HepG2 (cell line): ENCODE measurements around the gene ZNF653. TPM values are rescaled to one million over a fixed set of nuclear protein-coding genes. Genes with fewer than 3 reads are reported as not detected.

Experiments
- CBFB ChIP-seq: sonication (generic); formaldehyde crosslinking; IDR thresholded peaks from 2 replicates; pipeline ENCODE4 v1.4.0; 2020; ENCODE audit warnings: missing genetic modification reagents
- E2F2 ChIP-seq: sonication (generic); formaldehyde crosslinking; IDR thresholded peaks from 2 replicates; pipeline ENCODE4 v1.4.0; 2020; ENCODE audit warnings: missing genetic modification reagents, borderline replicate concordance
- FOSL2 ChIP-seq: sonication (generic); formaldehyde crosslinking; IDR thresholded peaks from 2 replicates; pipeline ENCODE4 v1.4.0; 2020; ENCODE audit warnings: missing genetic modification reagents
- GLI4 ChIP-seq: sonication (generic); formaldehyde crosslinking; IDR thresholded peaks from 2 replicates; pipeline ENCODE4 v1.5.1; 2020; ENCODE audit warnings: missing genetic modification reagents, mild to moderate bottlenecking, moderate library complexity, borderline replicate concordance
- KAT8 ChIP-seq: IDR thresholded peaks from 2 replicates; pipeline ENCODE4 v1.6.1; 2016; ENCODE audit warnings: missing genetic modification reagents, missing compliant biosample characterization
- KLF12 ChIP-seq: sonication (generic); formaldehyde crosslinking; IDR thresholded peaks from 2 replicates; pipeline ENCODE4 v1.4.0; 2020; ENCODE audit warnings: missing genetic modification reagents, borderline replicate concordance
- KLF16 ChIP-seq, 2 experiments: sonication (generic) in 1 of 2; formaldehyde crosslinking in 1 of 2; IDR thresholded peaks; 2 replicates each; pipeline versions ENCODE4 v1.6.1 to v1.8.0; 2016 to 2023; ENCODE audit warnings: missing genetic modification reagents in 2 of 2, missing compliant biosample characterization in 1 of 2
- KMT2B ChIP-seq: IDR thresholded peaks from 2 replicates; pipeline ENCODE4 v1.6.1; 2016; ENCODE audit warnings: missing genetic modification reagents, missing compliant biosample characterization
- MAZ ChIP-seq, 2 experiments: sonication (generic) in 1 of 2; formaldehyde crosslinking in 1 of 2; IDR thresholded peaks; 2 replicates each; pipeline versions ENCODE4 v1.5.0 to v1.6.1; 2012 to 2020; ENCODE audit warnings: low read depth in 2 of 2, mild to moderate bottlenecking in 2 of 2, borderline replicate concordance in 1 of 2, improper control_type of control experiment in 1 of 2, low read length in 1 of 2, missing genetic modification reagents in 1 of 2, moderate library complexity in 1 of 2
- NFE2 ChIP-seq: sonication (generic); formaldehyde crosslinking; IDR thresholded peaks from 2 replicates; pipeline ENCODE4 v1.4.0; 2020; ENCODE audit warnings: missing genetic modification reagents
- SALL1 ChIP-seq: sonication (generic); formaldehyde crosslinking; IDR thresholded peaks from 2 replicates; pipeline ENCODE4 v1.8.0; 2022; ENCODE audit warnings: mild to moderate bottlenecking, missing genetic modification reagents
- SNAPC5 ChIP-seq: sonication (generic); formaldehyde crosslinking; IDR thresholded peaks from 2 replicates; pipeline ENCODE4 v1.8.1; 2023; ENCODE audit warnings: mild to moderate bottlenecking, missing genetic modification reagents, borderline replicate concordance
- SRSF4 ChIP-seq: fragments of 200-400 bp; formaldehyde crosslinking; IDR thresholded peaks from one replicate; pipeline ENCODE4 v1.6.1; 2018; ENCODE audit warnings: mild to moderate bottlenecking, low read depth, low read length, moderate library complexity; ENCODE audit not compliant: poor library complexity, severe bottlenecking
- ZGPAT ChIP-seq: IDR thresholded peaks from 2 replicates; pipeline ENCODE4 v1.6.1; 2016; ENCODE audit warnings: mild to moderate bottlenecking
- ZNF451 ChIP-seq: sonication (generic); formaldehyde crosslinking; IDR thresholded peaks from 2 replicates; pipeline ENCODE4 v1.5.0; 2020; ENCODE audit warnings: mild to moderate bottlenecking, missing genetic modification reagents
- ZNF713 ChIP-seq: sonication (generic); formaldehyde crosslinking; IDR thresholded peaks from 2 replicates; pipeline ENCODE4 v1.4.0; 2020; ENCODE audit warnings: mild to moderate bottlenecking, missing genetic modification reagents
- ZNF740 ChIP-seq: sonication (generic); formaldehyde crosslinking; IDR thresholded peaks from 2 replicates; pipeline ENCODE4 v1.4.0; 2020; ENCODE audit warnings: missing genetic modification reagents
- ZNF746 ChIP-seq: sonication (generic); formaldehyde crosslinking; IDR thresholded peaks from 2 replicates; pipeline ENCODE4 v1.8.0; 2022; ENCODE audit warnings: mild to moderate bottlenecking, missing genetic modification reagents
- polyA plus RNA-seq, 8 experiments: library from polyadenylated mRNA; depleted of rRNA in 3 of 8; stranded (reverse) in 7 of 8; unstranded in 1 of 8; fragments of >200 nt; fragmentation: Illumina TruSeq in 4 of 8; extraction: Trizol in 4 of 8; gene quantifications; 2 replicates each; pipeline versions ENCODE4 v1.2.1 to v1.2.3, GENCODE V29; 2011 to 2016; ENCODE audit warnings: low read depth in 4 of 8, missing spikeins in 1 of 8, mixed read lengths in 1 of 8; ENCODE audit not compliant: insufficient read depth in 1 of 8
- total RNA-seq, 5 experiments: library from RNA; depleted of rRNA; stranded (reverse); fragments of >200 nt; fragmentation: Illumina TruSeq; extraction: Trizol; gene quantifications; 2 replicates each; pipeline ENCODE4 v1.2.3, GENCODE V29; 2016; ENCODE audit warnings: low read depth in 1 of 5
- TF ChIP-seq, protein P1 (sequence below): sonication (generic); formaldehyde crosslinking; IDR thresholded peaks from 2 replicates; pipeline ENCODE4 v1.5.1; 2020; ENCODE audit warnings: missing genetic modification reagents, mild to moderate bottlenecking, borderline replicate concordance
- TF ChIP-seq, protein P2 (sequence below): conservative IDR thresholded peaks from 2 replicates; pipeline ENCODE4 v1.6.1; 2018; ENCODE audit warnings: missing genetic modification reagents

The ZNF653 gene
- total and polyA plus RNA-seq, 2 of the 13 experiments (the other 11 are each of a cell fraction or from before 2014, with no cell fraction given) = 4.7 to 7.1 TPM

- TF ChIP-seq, protein P1, sequence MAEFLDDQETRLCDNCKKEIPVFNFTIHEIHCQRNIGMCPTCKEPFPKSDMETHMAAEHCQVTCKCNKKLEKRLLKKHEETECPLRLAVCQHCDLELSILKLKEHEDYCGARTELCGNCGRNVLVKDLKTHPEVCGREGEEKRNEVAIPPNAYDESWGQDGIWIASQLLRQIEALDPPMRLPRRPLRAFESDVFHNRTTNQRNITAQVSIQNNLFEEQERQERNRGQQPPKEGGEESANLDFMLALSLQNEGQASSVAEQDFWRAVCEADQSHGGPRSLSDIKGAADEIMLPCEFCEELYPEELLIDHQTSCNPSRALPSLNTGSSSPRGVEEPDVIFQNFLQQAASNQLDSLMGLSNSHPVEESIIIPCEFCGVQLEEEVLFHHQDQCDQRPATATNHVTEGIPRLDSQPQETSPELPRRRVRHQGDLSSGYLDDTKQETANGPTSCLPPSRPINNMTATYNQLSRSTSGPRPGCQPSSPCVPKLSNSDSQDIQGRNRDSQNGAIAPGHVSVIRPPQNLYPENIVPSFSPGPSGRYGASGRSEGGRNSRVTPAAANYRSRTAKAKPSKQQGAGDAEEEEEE = no peak
- TF ChIP-seq MAZ (IDR thresholded peaks at IDR 0.05; ENCODE audit: borderline replicate concordance, low read depth, low read length) = peak; percentile 50; the same call in 1 of the 2 replicates
- TF ChIP-seq MAZ (CRISPR knock-in tag; IDR thresholded peaks at IDR 0.05; ENCODE audit: low read depth) = peak; percentile 54; the same call in 1 of the 2 replicates
- TF ChIP-seq KLF12 (CRISPR knock-in tag) = peak; percentile 99
- 0 out of 2 replicates have a peak, but pooled peaks have one; percentile 8 for TF ChIP-seq FOSL2 (CRISPR knock-in tag)
- no peak for TF ChIP-seq KMT2B (CRISPR knock-in tag)
- TF ChIP-seq NFE2 (CRISPR knock-in tag) = no peak
- peak; percentile 33; the same call in 1 of the 2 replicates for TF ChIP-seq SALL1 (CRISPR knock-in tag)
- TF ChIP-seq ZGPAT (CRISPR knock-in tag) = no peak
- TF ChIP-seq KLF16 (CRISPR knock-in tag; IDR thresholded peaks at IDR 0.05) = peak in 1 of 2 experiments; percentile 42; a peak in 1 of 4 replicates
- no peak for TF ChIP-seq KAT8 (CRISPR knock-in tag)
- TF ChIP-seq GLI4 (CRISPR knock-in tag) = no peak
- no peak for TF ChIP-seq SNAPC5
- TF ChIP-seq SRSF4 = no peak
- no peak for TF ChIP-seq CBFB
- no peak for TF ChIP-seq ZNF740 (CRISPR knock-in tag)
- 0 out of 2 replicates have a peak, but pooled peaks have one; percentile 47 for TF ChIP-seq ZNF451 (CRISPR knock-in tag)
- no peak for TF ChIP-seq ZNF713
- TF ChIP-seq E2F2 (CRISPR knock-in tag) = no peak
- no peak for TF ChIP-seq ZNF746 (CRISPR knock-in tag)
- TF ChIP-seq, protein P2, sequence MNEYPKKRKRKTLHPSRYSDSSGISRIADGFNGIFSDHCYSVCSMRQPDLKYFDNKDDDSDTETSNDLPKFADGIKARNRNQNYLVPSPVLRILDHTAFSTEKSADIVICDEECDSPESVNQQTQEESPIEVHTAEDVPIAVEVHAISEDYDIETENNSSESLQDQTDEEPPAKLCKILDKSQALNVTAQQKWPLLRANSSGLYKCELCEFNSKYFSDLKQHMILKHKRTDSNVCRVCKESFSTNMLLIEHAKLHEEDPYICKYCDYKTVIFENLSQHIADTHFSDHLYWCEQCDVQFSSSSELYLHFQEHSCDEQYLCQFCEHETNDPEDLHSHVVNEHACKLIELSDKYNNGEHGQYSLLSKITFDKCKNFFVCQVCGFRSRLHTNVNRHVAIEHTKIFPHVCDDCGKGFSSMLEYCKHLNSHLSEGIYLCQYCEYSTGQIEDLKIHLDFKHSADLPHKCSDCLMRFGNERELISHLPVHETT (CRISPR knock-in tag) = no peak
These were observed 26.3 kb downstream of the ZNF653 start (continued) for GRCh38 chr19:11479090-11479897.
